ENCODE data around the gene HOOK1. TPM values are rescaled to one million over a fixed set of nuclear protein-coding genes. Genes with fewer than 3 reads are reported as not detected.
"Not testable (repeated sequence)": the region's sequence is repeated elsewhere in the genome, so short reads cannot be mapped to it uniquely, and the experiment has no call there.

Gene HOOK1
- polyA plus RNA-seq, 1 donor (not counting 4 experiments of a cell fraction or from before 2014, with no cell fraction given) = 12.7 TPM

GRCh38 chr1:59917785-59918180 lies 103.0 kb downstream of the HOOK1 start:
- H3K9ac ChIP-seq (ENCODE audit: control insufficient read depth, extremely low read depth, insufficient read depth, low read length) = no peak overlapping the region
- no peaks in the 10 kb centered on the region for H3K36me3 ChIP-seq (ENCODE audit: control insufficient read depth in 2 of 2, extremely low read depth in 1 of 2, insufficient read depth in 2 of 2, low read length in 2 of 2)
- TF ChIP-seq CTCF (optimal IDR thresholded peaks at IDR 0.05 in 1 of 3, IDR thresholded peaks at IDR 0.05 in 1 of 3, conservative IDR thresholded peaks at IDR 0.05 in 1 of 3; ENCODE audit: extremely low read depth in 1 of 3, insufficient read depth in 2 of 3, low read length in 3 of 3) (no peak), EZH2 (IDR thresholded peaks at IDR 0.05; ENCODE audit: low read length) (no peak)
- H3K9me1 ChIP-seq (ENCODE audit: control insufficient read depth, extremely low read depth, insufficient read depth, low read length) = no peaks in the 10 kb centered on the region
- no peak overlapping the region for H3K27ac ChIP-seq (ENCODE audit: control insufficient read depth, insufficient read depth, low read length)
- no peak overlapping the region for H2AFZ ChIP-seq (ENCODE audit: control insufficient read depth, low read length)
- H3K4me2 ChIP-seq (ENCODE audit: control insufficient read depth, extremely low read depth, insufficient read depth, low read depth, low read length) = no peak overlapping the region
- DNase-seq (ENCODE audit: low read depth, low spot score) = no peak
- dilution Hi-C loops (cut with MboI; ENCODE audit: extremely low pct_ligation_motif_present, low sequenced_read_pairs) = no loop called here
- no peaks in the 10 kb centered on the region for H3K27me3 ChIP-seq (ENCODE audit: control insufficient read depth, extremely low read depth, insufficient read depth, low read length)
- H3K9me3 ChIP-seq (ENCODE audit: control insufficient read depth, low read depth, low read length) = no peaks in the 10 kb centered on the region
- FAIRE-seq = peak; percentile 39
- peaks cover 15% of the 10 kb centered on the region for H3K4me1 ChIP-seq (ENCODE audit: control insufficient read depth, extremely low read depth, insufficient read depth, low read length)
- H3K79me2 ChIP-seq (ENCODE audit: control insufficient read depth, insufficient read depth, low read length) = no peaks in the 10 kb centered on the region
- H3K4me3 ChIP-seq (ENCODE audit: control insufficient read depth in 2 of 3, extremely low read depth in 1 of 3, insufficient read depth in 2 of 3, low read depth in 1 of 3, low read length in 3 of 3) = no peak overlapping the region
- no peaks in the 10 kb centered on the region for H4K20me1 ChIP-seq (ENCODE audit: control insufficient read depth, extremely low read depth, insufficient read depth, low read length)

GRCh38 chr1:59919746-59920145 lies 105.0 kb downstream of the HOOK1 start:
- no peak overlapping the region for H3K9ac ChIP-seq (ENCODE audit: control insufficient read depth, extremely low read depth, insufficient read depth, low read length)
- H3K79me2 ChIP-seq (ENCODE audit: control insufficient read depth, insufficient read depth, low read length) = no peaks in the 10 kb centered on the region
- H3K27ac ChIP-seq (ENCODE audit: control insufficient read depth, insufficient read depth, low read length) = no peak overlapping the region
- no peak overlapping the region for H3K4me3 ChIP-seq (ENCODE audit: control insufficient read depth in 2 of 3, extremely low read depth in 1 of 3, insufficient read depth in 2 of 3, low read depth in 1 of 3, low read length in 3 of 3)
- H2AFZ ChIP-seq (ENCODE audit: control insufficient read depth, low read length) = no peak overlapping the region
- DNase-seq (ENCODE audit: low read depth, low spot score) (no peak), FAIRE-seq (no peak)
- no peaks in the 10 kb centered on the region for H4K20me1 ChIP-seq (ENCODE audit: control insufficient read depth, extremely low read depth, insufficient read depth, low read length)
- H3K36me3 ChIP-seq (ENCODE audit: control insufficient read depth in 2 of 2, extremely low read depth in 1 of 2, insufficient read depth in 2 of 2, low read length in 2 of 2) = no peaks in the 10 kb centered on the region
- H3K4me1 ChIP-seq (ENCODE audit: control insufficient read depth, extremely low read depth, insufficient read depth, low read length) = peaks cover 14% of the 10 kb centered on the region
- no peaks in the 10 kb centered on the region for H3K27me3 ChIP-seq (ENCODE audit: control insufficient read depth, extremely low read depth, insufficient read depth, low read length)
- TF ChIP-seq EZH2 (IDR thresholded peaks at IDR 0.05; ENCODE audit: low read length) (no peak), CTCF (optimal IDR thresholded peaks at IDR 0.05 in 1 of 3, IDR thresholded peaks at IDR 0.05 in 1 of 3, conservative IDR thresholded peaks at IDR 0.05 in 1 of 3; ENCODE audit: extremely low read depth in 1 of 3, insufficient read depth in 2 of 3, low read length in 3 of 3) (no peak)
- no peaks in the 10 kb centered on the region for H3K9me1 ChIP-seq (ENCODE audit: control insufficient read depth, extremely low read depth, insufficient read depth, low read length)
- no peak overlapping the region for H3K4me2 ChIP-seq (ENCODE audit: control insufficient read depth, extremely low read depth, insufficient read depth, low read depth, low read length)
- dilution Hi-C loops (cut with MboI; ENCODE audit: extremely low pct_ligation_motif_present, low sequenced_read_pairs) = no loop called here
- H3K9me3 ChIP-seq (ENCODE audit: control insufficient read depth, low read depth, low read length) = no peaks in the 10 kb centered on the region

- H3K9ac ChIP-seq (ENCODE audit: control insufficient read depth, extremely low read depth, insufficient read depth, low read length); dilution Hi-C loops (cut with MboI; ENCODE audit: extremely low pct_ligation_motif_present, low sequenced_read_pairs); H3K27me3 ChIP-seq (ENCODE audit: control insufficient read depth, extremely low read depth, insufficient read depth, low read length); H3K9me3 ChIP-seq (ENCODE audit: control insufficient read depth, low read depth, low read length); H3K79me2 ChIP-seq (ENCODE audit: control insufficient read depth, insufficient read depth, low read length); H3K4me3 ChIP-seq (ENCODE audit: control insufficient read depth in 2 of 3, extremely low read depth in 1 of 3, insufficient read depth in 2 of 3, low read depth in 1 of 3, low read length in 3 of 3); H4K20me1 ChIP-seq (ENCODE audit: control insufficient read depth, extremely low read depth, insufficient read depth, low read length); H3K4me2 ChIP-seq (ENCODE audit: control insufficient read depth, extremely low read depth, insufficient read depth, low read depth, low read length); DNase-seq (ENCODE audit: low read depth, low spot score); H2AFZ ChIP-seq (ENCODE audit: control insufficient read depth, low read length); H3K27ac ChIP-seq (ENCODE audit: control insufficient read depth, insufficient read depth, low read length); H3K4me1 ChIP-seq (ENCODE audit: control insufficient read depth, extremely low read depth, insufficient read depth, low read length); H3K9me1 ChIP-seq (ENCODE audit: control insufficient read depth, extremely low read depth, insufficient read depth, low read length); H3K36me3 ChIP-seq (ENCODE audit: control insufficient read depth in 2 of 2, extremely low read depth in 1 of 2, insufficient read depth in 2 of 2, low read length in 2 of 2); FAIRE-seq: not testable (repeated sequence)
Measured at GRCh38 chr1:59921258-59921899, 106.6 kb downstream of the HOOK1 start.

All from keratinocyte (primary cell).